ENCODE results near the gene FDXR. TPM values are rescaled to one million over a fixed set of nuclear protein-coding genes. Genes with fewer than 3 reads are reported as not detected.

Gene FDXR
- total RNA-seq, 1 donor from 2014 or later: 5.5 TPM

- TF ChIP-seq, protein P1, sequence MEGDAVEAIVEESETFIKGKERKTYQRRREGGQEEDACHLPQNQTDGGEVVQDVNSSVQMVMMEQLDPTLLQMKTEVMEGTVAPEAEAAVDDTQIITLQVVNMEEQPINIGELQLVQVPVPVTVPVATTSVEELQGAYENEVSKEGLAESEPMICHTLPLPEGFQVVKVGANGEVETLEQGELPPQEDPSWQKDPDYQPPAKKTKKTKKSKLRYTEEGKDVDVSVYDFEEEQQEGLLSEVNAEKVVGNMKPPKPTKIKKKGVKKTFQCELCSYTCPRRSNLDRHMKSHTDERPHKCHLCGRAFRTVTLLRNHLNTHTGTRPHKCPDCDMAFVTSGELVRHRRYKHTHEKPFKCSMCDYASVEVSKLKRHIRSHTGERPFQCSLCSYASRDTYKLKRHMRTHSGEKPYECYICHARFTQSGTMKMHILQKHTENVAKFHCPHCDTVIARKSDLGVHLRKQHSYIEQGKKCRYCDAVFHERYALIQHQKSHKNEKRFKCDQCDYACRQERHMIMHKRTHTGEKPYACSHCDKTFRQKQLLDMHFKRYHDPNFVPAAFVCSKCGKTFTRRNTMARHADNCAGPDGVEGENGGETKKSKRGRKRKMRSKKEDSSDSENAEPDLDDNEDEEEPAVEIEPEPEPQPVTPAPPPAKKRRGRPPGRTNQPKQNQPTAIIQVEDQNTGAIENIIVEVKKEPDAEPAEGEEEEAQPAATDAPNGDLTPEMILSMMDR (IDR thresholded peaks at IDR 0.05): no peak
- ChIA-PET POLR2A (interaction anchor here (0.7 kb wide), 1 partner anchor 60 kb away, joined by 8 read pairs; no protein-coding TSS in a partner anchor), CTCF (no interaction called here)
- DNase-seq: no peak
- ATAC-seq (ENCODE audit: low read depth): no peak
- Mint-ChIP-seq H3K9me3 (no peaks in the 10 kb centered on the region), H3K27ac (no peak overlapping the region), H3K4me1 (no peaks in the 10 kb centered on the region), H3K27me3 (peaks cover 10% of the 10 kb centered on the region), H3K36me3 (ENCODE audit: low read depth) (no peaks in the 10 kb centered on the region), H3K4me3 (no peak overlapping the region)
- intact Hi-C loops (cut with micrococcal nuclease): no loop called here
Measured at GRCh38 chr17:74879308-74879707, 6.5 kb upstream of the FDXR start.

DNA sequence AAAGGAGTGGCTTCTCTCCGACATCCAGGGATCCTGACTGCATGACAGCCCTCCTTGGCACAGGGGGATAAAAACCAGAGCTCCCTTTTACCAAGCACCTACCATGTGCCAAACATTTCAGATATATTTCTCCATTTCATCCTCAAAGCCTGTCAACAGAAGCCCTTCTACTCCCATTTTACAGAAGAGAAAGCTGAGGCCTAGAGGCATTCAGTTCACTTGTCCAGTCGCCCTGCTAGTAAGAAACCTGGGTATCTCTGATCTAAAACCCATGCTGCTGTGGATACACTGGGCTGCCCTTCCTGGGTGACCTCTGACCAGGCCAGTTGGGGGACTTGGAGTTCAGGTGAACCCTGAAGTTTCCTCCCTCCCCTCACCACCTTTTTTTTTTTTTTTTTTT is 5.9 kb upstream of the FDXR start:
- ChIA-PET POLR2A (interaction anchor here (0.7 kb wide), 1 partner anchor 60 kb away, joined by 8 read pairs; no protein-coding TSS in a partner anchor), CTCF (interaction anchor here (1.2 kb wide), 1 partner anchor 88 kb away, joined by 3 read pairs; no protein-coding TSS in a partner anchor)
- H3K4me1 Mint-ChIP-seq: peaks cover 5% of the 10 kb centered on the region
- ATAC-seq (ENCODE audit: low read depth): no peak
- H3K27ac Mint-ChIP-seq: no peak overlapping the region
- TF ChIP-seq, protein P1 (IDR thresholded peaks at IDR 0.05): no peak
- intact Hi-C loops (cut with micrococcal nuclease): no loop called here
- H3K36me3 Mint-ChIP-seq (ENCODE audit: low read depth): no peaks in the 10 kb centered on the region
- H3K9me3 Mint-ChIP-seq: no peaks in the 10 kb centered on the region
- H3K27me3 Mint-ChIP-seq: peaks cover 7% of the 10 kb centered on the region
- no peak overlapping the region for H3K4me3 Mint-ChIP-seq
- no peak for DNase-seq

DNA sequence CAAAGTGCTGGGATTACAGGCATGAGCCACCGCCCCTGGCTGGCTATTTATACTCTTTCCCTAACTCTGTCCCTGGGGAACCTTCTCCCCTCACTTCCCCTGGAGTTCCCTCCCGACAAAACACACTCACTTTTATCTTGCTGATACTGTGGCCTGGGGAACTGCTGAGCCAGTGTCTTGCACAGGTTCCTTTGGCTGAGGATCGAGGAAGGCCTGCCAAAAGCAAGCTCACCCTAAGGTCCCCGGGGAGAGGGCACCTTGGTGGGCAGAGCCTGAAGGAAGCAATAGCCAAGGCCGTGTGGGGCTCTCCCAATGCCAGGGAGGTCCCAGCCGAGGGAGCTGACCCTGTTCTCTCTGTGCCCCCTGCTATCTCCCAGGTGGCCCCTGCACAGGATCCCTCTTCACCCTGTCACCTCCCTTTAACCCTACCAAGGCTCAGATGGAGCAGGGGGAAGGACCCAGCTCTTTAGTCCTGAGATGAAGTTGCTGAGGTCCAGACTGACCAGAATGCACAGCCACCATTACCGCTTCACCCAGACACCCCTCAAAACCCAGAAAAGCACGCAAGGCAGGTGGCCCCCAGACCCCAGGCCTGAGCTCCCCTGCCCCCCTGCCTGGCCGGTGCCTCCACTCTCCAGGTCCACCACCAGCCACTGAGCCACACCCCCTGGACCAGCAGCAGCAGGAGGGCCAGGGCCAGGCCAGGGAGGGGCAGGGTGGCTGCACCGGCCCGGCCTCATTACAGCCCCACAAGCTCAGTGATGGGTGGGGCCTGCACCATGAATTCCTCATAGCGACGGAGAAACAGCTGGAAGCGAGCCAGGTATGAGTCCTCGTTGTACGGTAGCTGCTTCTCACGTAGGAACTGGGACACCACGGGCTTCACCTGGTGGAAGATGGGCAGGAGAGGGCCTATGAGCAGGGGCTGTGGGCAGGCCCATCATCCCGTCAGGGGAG is 5.1 kb upstream of the FDXR start:
- CTCF ChIA-PET: interaction anchor here (1.2 kb wide), 1 partner anchor 87 kb away, joined by 3 read pairs; no protein-coding TSS in a partner anchor
- no peaks in the 10 kb centered on the region for H3K9me3 Mint-ChIP-seq
- H3K4me1 Mint-ChIP-seq: peaks cover 10% of the 10 kb centered on the region
- H3K4me3 Mint-ChIP-seq: no peak overlapping the region
- TF ChIP-seq, protein P1 (IDR thresholded peaks at IDR 0.05): no peak
- H3K27me3 Mint-ChIP-seq: peaks cover 4% of the 10 kb centered on the region
- H3K27ac Mint-ChIP-seq: no peak overlapping the region
- DNase-seq: no peak
- no peak for ATAC-seq (ENCODE audit: low read depth)
- no peaks in the 10 kb centered on the region for H3K36me3 Mint-ChIP-seq (ENCODE audit: low read depth)
- POLR2A ChIA-PET: interaction anchor here (0.7 kb wide), 1 partner anchor 83 kb away, joined by 5 read pairs; no protein-coding TSS in a partner anchor
- intact Hi-C loops (cut with micrococcal nuclease): no loop called here

GRCh38 chr17:74875977-74876593 is 3.3 kb upstream of the FDXR start:
- POLR2A ChIA-PET: interaction anchor here (0.7 kb wide), 1 partner anchor 194 kb away, joined by 6 read pairs; no protein-coding TSS in a partner anchor

More at GRCh38 chr17:74875977-74876593, 3.3 kb upstream of the FDXR start:
- no peak for DNase-seq
- no peak overlapping the region for H3K4me3 Mint-ChIP-seq
- peaks cover 4% of the 10 kb centered on the region for H3K27me3 Mint-ChIP-seq
- no peaks in the 10 kb centered on the region for H3K36me3 Mint-ChIP-seq (ENCODE audit: low read depth)
- no peak overlapping the region for H3K27ac Mint-ChIP-seq
- ATAC-seq (ENCODE audit: low read depth): no peak
- intact Hi-C loops (cut with micrococcal nuclease): no loop called here
- no peaks in the 10 kb centered on the region for H3K9me3 Mint-ChIP-seq
- peaks cover 22% of the 10 kb centered on the region for H3K4me1 Mint-ChIP-seq
- TF ChIP-seq, protein P1 (IDR thresholded peaks at IDR 0.05): no peak
- CTCF ChIA-PET: no interaction called here

Data from activated B cell treated with CpG ODN at 0.5 μM for 24 hours (primary cell).